Hematopoietic multipotent progenitor cell treated with erythropoietin and hydrocortisone succinate and interleukin-3 and kit ligand, for 8 days (in vitro differentiated cells): ENCODE data around the gene IL17C.

ENCODE experiments used
- DNase-seq: peaks from one replicate; pipeline ENCODE4 v3.0.0-alpha.2; 2015

Gene IL17C

GRCh38 chr16:88610909-88611812, 27.2 kb upstream of the IL17C start:
- DNase-seq = no peak

GRCh38 chr16:88613293-88613692, 25.1 kb upstream of the IL17C start:
- DNase-seq = no peak

GRCh38 chr16:88613911-88614817, 24.2 kb upstream of the IL17C start:
- DNase-seq = no peak

- DNase-seq = no peak
Observed at GRCh38 chr16:88614818-88615580, 23.4 kb upstream of the IL17C start.

GRCh38 chr16:88616320-88616719, 22.1 kb upstream of the IL17C start:
- DNase-seq = no peak

GRCh38 chr16:88616736-88617135, 21.6 kb upstream of the IL17C start:
- no peak for DNase-seq

GRCh38 chr16:88617268-88618031, 20.9 kb upstream of the IL17C start:
- no peak for DNase-seq

GRCh38 chr16:88618182-88618955, 20.0 kb upstream of the IL17C start:
- DNase-seq = no peak

GRCh38 chr16:88618956-88619667, 19.3 kb upstream of the IL17C start:
- no peak for DNase-seq

GRCh38 chr16:88619859-88620815, 18.2 kb upstream of the IL17C start:
- no peak for DNase-seq

GRCh38 chr16:88622125-88622524, 16.2 kb upstream of the IL17C start:
- no peak for DNase-seq

GRCh38 chr16:88622866-88623265, 15.5 kb upstream of the IL17C start:
- DNase-seq = no peak

- no peak for DNase-seq
Observed at GRCh38 chr16:88623858-88624257, 14.5 kb upstream of the IL17C start.

GRCh38 chr16:88624481-88624880, 13.9 kb upstream of the IL17C start:
- DNase-seq = no peak

GRCh38 chr16:88624977-88625576, 13.3 kb upstream of the IL17C start:
- DNase-seq = no peak

- no peak for DNase-seq
Observed at GRCh38 chr16:88626646-88627045, 11.7 kb upstream of the IL17C start.

GRCh38 chr16:88627531-88628411, 10.6 kb upstream of the IL17C start:
- no peak for DNase-seq

GRCh38 chr16:88628512-88628974, 9.8 kb upstream of the IL17C start:
- DNase-seq = peak; percentile 43
